Left lung (tissue), 10 donors: ENCODE measurements around the gene HOXC6. TPM values are rescaled to one million over a fixed set of nuclear protein-coding genes. Genes with fewer than 3 reads are reported as not detected.

Experiments
- ATAC-seq: fragments of 200-7000 bp; cut with Tn5 transposase; one replicate; pipeline ENCODE4 v1.9.1; 2020; ENCODE audit warnings: moderate library complexity
- DNase-seq, 4 donors: peaks; one replicate each; pipeline ENCODE4 v3.0.0-alpha.2; 2013 to 2020
- H3K27ac ChIP-seq, 2 donors: fragments of 200-600 bp; sonication (generic) in 1 of 2; one replicate each; pipeline versions ENCODE4 v1.5.0 to v1.8.0; 2020 to 2021
- H3K27me3 ChIP-seq, 2 donors: fragments of 200-600 bp; sonication (generic) in 1 of 2; one replicate each; pipeline versions ENCODE4 v1.5.0 to v1.8.0; 2020 to 2021
- H3K36me3 ChIP-seq, 2 donors: fragments of 200-600 bp; sonication (generic) in 1 of 2; one replicate each; pipeline versions ENCODE4 v1.5.0 to v1.8.0; 2020 to 2021
- H3K4me1 ChIP-seq, 2 donors: fragments of 200-600 bp; one replicate each; pipeline ENCODE4 v1.8.0; 2021
- H3K4me3 ChIP-seq, 2 donors: fragments of 200-600 bp; sonication (generic) in 1 of 2; one replicate each; pipeline versions ENCODE4 v1.5.0 to v1.8.0; 2020 to 2021; ENCODE audit warnings: mild to moderate bottlenecking in 1 of 2
- H3K9me3 ChIP-seq, 2 donors: fragments of 200-600 bp; sonication (generic) in 1 of 2; one replicate each; pipeline versions ENCODE4 v1.5.0 to v1.8.0; 2020 to 2021
- CTCF ChIP-seq, 2 donors: fragments of 200-600 bp; sonication (generic) in 1 of 2; IDR thresholded peaks; one replicate each; pipeline versions ENCODE4 v1.5.0 to v1.8.0; 2021; ENCODE audit warnings: antibody characterized with exemption in 2 of 2
- intact Hi-C, 2 donors: fragments of 100-400 bp; cut with DNase I; formaldehyde crosslinking; loops; one replicate each; pipeline versions ENCODE4 v1.11.2 to v1.14.2; 2022
- polyA plus RNA-seq, 6 donors: library from polyadenylated mRNA; unstranded; fragments of 120-200 nt; gene quantifications; one replicate each; pipeline ENCODE4 v1.2.1, GENCODE V29; 2013; ENCODE audit not compliant: insufficient read length in 6 of 6
- total RNA-seq, 2 donors: library from RNA; stranded (reverse); fragmentation: NEBNext Ultra II Directional; extraction: Animal tissue kit (Norgen Biotek cat#: 25700); gene quantifications; one replicate each; pipeline ENCODE4 v1.2.1, GENCODE V29; 2021
- donor health status: DM: no; HTN: yes; CAD: no.
- donor health status: DM: no; HTN: no; CAD: no.

HOXC6 gene
- total and polyA plus RNA-seq, 8 donors = 0.93 to 3.2 (median 2.1) TPM

- intact Hi-C loops = no loop called here
These were observed 27.9 kb downstream of the HOXC6 start for GRCh38 chr12:54056110-54056509.

GRCh38 chr12:54058128-54058768 is 30.0 kb downstream of the HOXC6 start:
- Histone ChIP-seq H3K4me1 (peaks cover 0 to 2% of the 10 kb centered on the region in 2 donors), H3K9me3 (no peaks in the 10 kb centered on the region), H3K27ac (no peak overlapping the region), H3K27me3 (peaks cover 39 to 95% of the 10 kb centered on the region in 2 donors), H3K36me3 (no peaks in the 10 kb centered on the region), H3K4me3 (no peak overlapping the region)
- TF ChIP-seq CTCF (IDR thresholded peaks at IDR 0.05) = no peak
- ATAC-seq = no peak
- intact Hi-C loops = no loop called here
- no peak for DNase-seq

More at GRCh38 chr12:54056110-54056509, 27.9 kb downstream of the HOXC6 start:
- Histone ChIP-seq H3K4me3 (no peak overlapping the region), H3K27me3 (peaks cover 57 to 99% of the 10 kb centered on the region in 2 donors), H3K9me3 (no peaks in the 10 kb centered on the region), H3K36me3 (no peaks in the 10 kb centered on the region), H3K27ac (no peak overlapping the region), H3K4me1 (peaks cover 0 to 6% of the 10 kb centered on the region in 2 donors)
- ATAC-seq = no peak
- DNase-seq = no peak
- no peak for TF ChIP-seq CTCF (IDR thresholded peaks at IDR 0.05)

- Histone ChIP-seq H3K27ac (no peak overlapping the region), H3K27me3 (peaks cover 34 to 93% of the 10 kb centered on the region in 2 donors), H3K4me3 (no peak overlapping the region), H3K4me1 (no peaks in the 10 kb centered on the region), H3K36me3 (no peaks in the 10 kb centered on the region), H3K9me3 (no peaks in the 10 kb centered on the region)
- ATAC-seq (no peak), DNase-seq (no peak)
- TF ChIP-seq CTCF (IDR thresholded peaks at IDR 0.05) = no peak
- intact Hi-C loops = no loop called here
These were observed 31.4 kb downstream of the HOXC6 start for GRCh38 chr12:54059668-54060067.

GRCh38 chr12:54060174-54060974 is 32.1 kb downstream of the HOXC6 start:
- H3K4me1 ChIP-seq = no peaks in the 10 kb centered on the region
- no peaks in the 10 kb centered on the region for H3K9me3 ChIP-seq
- H3K36me3 ChIP-seq = no peaks in the 10 kb centered on the region
- ATAC-seq (no peak), DNase-seq (peak in 1 of 4 donors; percentile 74)
- H3K4me3 ChIP-seq = no peak overlapping the region
- peaks cover 34 to 93% of the 10 kb centered on the region in 2 donors for H3K27me3 ChIP-seq
- intact Hi-C loops = no loop called here
- no peak overlapping the region for H3K27ac ChIP-seq
- TF ChIP-seq CTCF (IDR thresholded peaks at IDR 0.05) = no peak
